Measurements from ENCODE around the gene YIPF3. TPM values are rescaled to one million over a fixed set of nuclear protein-coding genes. Genes with fewer than 3 reads are reported as not detected.

The YIPF3 gene
- total RNA-seq, 4 donors from 2014 or later: 64.1 to 135 (median 83.7) TPM

GRCh38 chr6:43515808-43516207 is 918 bp downstream of the YIPF3 start:
- no peak for TF ChIP-seq CTCF (IDR thresholded peaks at IDR 0.05; ENCODE audit: low read depth)

- no peak for TF ChIP-seq CTCF (IDR thresholded peaks at IDR 0.05; ENCODE audit: low read depth)
These were observed 4.8 kb downstream of the YIPF3 start for GRCh38 chr6:43511824-43512415.

- no peak for TF ChIP-seq CTCF (IDR thresholded peaks at IDR 0.05; ENCODE audit: low read depth)
These were observed 5.9 kb downstream of the YIPF3 start for GRCh38 chr6:43510827-43511163.

GRCh38 chr6:43509984-43510826 is 6.5 kb downstream of the YIPF3 start, which contains the start of gene LRRC73:
LRRC73 (minus strand) TSS chr6:43510346; CDS start chr6:43509785, 561 bp downstream.
- no peak for TF ChIP-seq CTCF (IDR thresholded peaks at IDR 0.05; ENCODE audit: low read depth)

GRCh38 chr6:43509142-43509983 is 7.4 kb downstream of the YIPF3 start:
- no peak for TF ChIP-seq CTCF (IDR thresholded peaks at IDR 0.05; ENCODE audit: low read depth)

- TF ChIP-seq CTCF (IDR thresholded peaks at IDR 0.05; ENCODE audit: low read depth): no peak
These were observed 8.1 kb downstream of the YIPF3 start for GRCh38 chr6:43508481-43509141.
